HepG2 (cell line): ENCODE results near the gene UBQLN4. TPM values are rescaled to one million over a fixed set of nuclear protein-coding genes. Genes with fewer than 3 reads are reported as not detected.

Experiments used
- FOXJ3 ChIP-seq: sonication (generic); formaldehyde crosslinking; IDR thresholded peaks from 2 replicates; pipeline ENCODE4 v1.4.0; 2020; ENCODE audit warnings: missing genetic modification reagents, mild to moderate bottlenecking, borderline replicate concordance
- GABPB1 ChIP-seq: IDR thresholded peaks from 2 replicates; pipeline ENCODE4 v1.6.1; 2016; ENCODE audit warnings: mild to moderate bottlenecking, missing genetic modification reagents, moderate library complexity, missing compliant biosample characterization
- GPN1 ChIP-seq: sonication (generic); formaldehyde crosslinking; IDR thresholded peaks from 2 replicates; pipeline ENCODE4 v1.5.1; 2020; ENCODE audit warnings: missing genetic modification reagents, borderline replicate concordance
- HIC2 ChIP-seq: sonication (generic); formaldehyde crosslinking; IDR thresholded peaks from 2 replicates; pipeline ENCODE4 v1.9.0; 2022; ENCODE audit warnings: low read depth, missing genetic modification reagents
- HINFP ChIP-seq: sonication (generic); formaldehyde crosslinking; IDR thresholded peaks from 2 replicates; pipeline ENCODE4 v1.4.0; 2020; ENCODE audit warnings: low read depth, mild to moderate bottlenecking, missing genetic modification reagents
- JDP2 ChIP-seq: sonication (generic); formaldehyde crosslinking; IDR thresholded peaks from 2 replicates; pipeline ENCODE4 v1.8.1; 2022; ENCODE audit warnings: missing genetic modification reagents, borderline replicate concordance
- KMT2B ChIP-seq: IDR thresholded peaks from 2 replicates; pipeline ENCODE4 v1.6.1; 2016; ENCODE audit warnings: missing genetic modification reagents, missing compliant biosample characterization
- MBNL3 ChIP-seq: fragments of 250-450 bp; sonication (Bioruptor Pico); conservative IDR thresholded peaks from 2 replicates; pipeline ENCODE4 v1.8.0; 2022; ENCODE audit warnings: mild to moderate bottlenecking, inconsistent platforms
- PATZ1 ChIP-seq: sonication (generic); formaldehyde crosslinking; IDR thresholded peaks from 2 replicates; pipeline ENCODE4 v1.4.0; 2020; ENCODE audit warnings: missing genetic modification reagents
- RARG ChIP-seq: sonication (generic); formaldehyde crosslinking; IDR thresholded peaks from 2 replicates; pipeline ENCODE4 v1.4.0; 2020; ENCODE audit warnings: low read depth, mild to moderate bottlenecking, missing genetic modification reagents
- SKI ChIP-seq: fragments of 450-650 bp; IDR thresholded peaks from one replicate; pipeline ENCODE4 v1.6.1; 2018; ENCODE audit warnings: mild to moderate bottlenecking; ENCODE audit not compliant: partially characterized antibody
- SMAD9 ChIP-seq: sonication (generic); formaldehyde crosslinking; IDR thresholded peaks from 2 replicates; pipeline ENCODE4 v1.5.1; 2020; ENCODE audit warnings: mild to moderate bottlenecking, missing genetic modification reagents
- SP4 ChIP-seq: sonication (generic); formaldehyde crosslinking; IDR thresholded peaks from 2 replicates; pipeline ENCODE4 v1.8.1; 2023; ENCODE audit warnings: mild to moderate bottlenecking, missing genetic modification reagents
- SYNCRIP ChIP-seq: fragments of 200-400 bp; formaldehyde crosslinking; IDR thresholded peaks from 2 replicates; pipeline ENCODE4 v1.6.1; 2018; ENCODE audit warnings: mild to moderate bottlenecking, low read depth, low read length; ENCODE audit not compliant: insufficient read depth
- YEATS2 ChIP-seq: sonication (generic); formaldehyde crosslinking; IDR thresholded peaks from 2 replicates; pipeline ENCODE4 v1.4.0; 2020; ENCODE audit warnings: missing genetic modification reagents, borderline replicate concordance
- ZBTB2 ChIP-seq: sonication (generic); formaldehyde crosslinking; IDR thresholded peaks from 2 replicates; pipeline ENCODE4 v1.8.0; 2022; ENCODE audit warnings: low read depth, missing genetic modification reagents
- ZBTB34 ChIP-seq: sonication (generic); formaldehyde crosslinking; IDR thresholded peaks from 2 replicates; pipeline ENCODE4 v1.8.0; 2022; ENCODE audit warnings: mild to moderate bottlenecking, missing genetic modification reagents
- ZEB1 ChIP-seq: IDR thresholded peaks from 2 replicates; pipeline ENCODE4 v1.6.1; 2012; ENCODE audit warnings: mild to moderate bottlenecking, low read depth, inconsistent platforms; ENCODE audit not compliant: insufficient replicate concordance
- ZKSCAN1 ChIP-seq: fragments of 150-350 bp; IDR thresholded peaks from 2 replicates; pipeline ENCODE4 v1.6.1; 2014; ENCODE audit warnings: low read length
- ZNF580 ChIP-seq: IDR thresholded peaks from 2 replicates; pipeline ENCODE4 v1.6.1; 2016; ENCODE audit warnings: low read depth, borderline replicate concordance
- ZSCAN12 ChIP-seq: sonication (generic); formaldehyde crosslinking; IDR thresholded peaks from 2 replicates; pipeline ENCODE4 v1.9.0; 2021; ENCODE audit warnings: mild to moderate bottlenecking, missing genetic modification reagents
- polyA plus RNA-seq, 8 experiments: library from polyadenylated mRNA; depleted of rRNA in 3 of 8; stranded (reverse) in 7 of 8; unstranded in 1 of 8; fragments of >200 nt; fragmentation: Illumina TruSeq in 4 of 8; extraction: Trizol in 4 of 8; gene quantifications; 2 replicates each; pipeline versions ENCODE4 v1.2.1 to v1.2.3, GENCODE V29; 2011 to 2016; ENCODE audit warnings: low read depth in 4 of 8, missing spikeins in 1 of 8, mixed read lengths in 1 of 8; ENCODE audit not compliant: insufficient read depth in 1 of 8
- total RNA-seq, 5 experiments: library from RNA; depleted of rRNA; stranded (reverse); fragments of >200 nt; fragmentation: Illumina TruSeq; extraction: Trizol; gene quantifications; 2 replicates each; pipeline ENCODE4 v1.2.3, GENCODE V29; 2016; ENCODE audit warnings: low read depth in 1 of 5

The UBQLN4 gene
- total and polyA plus RNA-seq, 2 of the 13 experiments (the other 11 are each of a cell fraction or from before 2014, with no cell fraction given) = 31.5 to 39.8 TPM

- TF ChIP-seq ZBTB34 (CRISPR knock-in tag) (no peak), GPN1 (CRISPR knock-in tag) (no peak), JDP2 (CRISPR knock-in tag) (no peak), ZSCAN12 (no peak), YEATS2 (CRISPR knock-in tag) (peak; percentile 60; the same call in 1 of the 2 replicates), MBNL3 (CRISPR knock-in tag) (no peak), ZEB1 (no peak), ZNF580 (CRISPR knock-in tag) (no peak), KMT2B (CRISPR knock-in tag) (no peak), HIC2 (CRISPR knock-in tag) (0 out of 2 replicates have a peak, but pooled peaks have one; percentile 48), RARG (CRISPR knock-in tag) (no peak), ZKSCAN1 (no peak), SYNCRIP (no peak), GABPB1 (CRISPR knock-in tag) (peak; percentile 51; the same call in 1 of the 2 replicates), PATZ1 (CRISPR knock-in tag) (peak; percentile 69), SMAD9 (CRISPR knock-in tag) (no peak), ZBTB2 (CRISPR knock-in tag) (no peak), FOXJ3 (CRISPR knock-in tag) (no peak), HINFP (CRISPR knock-in tag) (0 out of 2 replicates have a peak, but pooled peaks have one; percentile 59), SP4 (CRISPR knock-in tag) (no peak), SKI (no peak)
Observed at GRCh38 chr1:156096640-156097391, 43.2 kb upstream of the UBQLN4 start (continued).
